CD4-positive, alpha-beta T cell (primary cell): ENCODE results near the gene ADM2. TPM values are rescaled to one million over a fixed set of nuclear protein-coding genes. Genes with fewer than 3 reads are reported as not detected.
A peak's percentile ranks its signal among the peaks of the same experiment; 100 is the strongest.

Experiments
- ATAC-seq: fragments of 200-7000 bp; cut with Tn5 transposase; one replicate; pipeline ENCODE4 v1.10.0; 2022; ENCODE audit warnings: mild to moderate bottlenecking; ENCODE audit not compliant: poor library complexity
- CTCF ChIA-PET: fragments of 350-600 bp; sonication (Branson Sonifier 250); formaldehyde crosslinking; loops from one replicate; lab custom pipeline; 2021; ENCODE audit warnings: antibody characterized with exemption, inconsistent platforms; lab: Charles Lee
- POLR2A ChIA-PET: fragments of 350-600 bp; sonication (Branson Sonifier 250); formaldehyde crosslinking; loops from one replicate; lab custom pipeline; 2021; ENCODE audit warnings: antibody characterized with exemption, inconsistent platforms; lab: Charles Lee
- DNase-seq, 14 experiments: peaks; one replicate each; pipeline ENCODE4 v3.0.0-alpha.2; 2013 to 2020; ENCODE audit warnings: mixed read lengths in 2 of 14
- H3K27ac ChIP-seq, 2 donors: one replicate each; pipeline versions ENCODE4 v1.5.1 to v1.7.0; 2013; ENCODE audit warnings: low read length in 2 of 2, low read depth in 1 of 2, mild to moderate bottlenecking in 1 of 2
- H3K27me3 ChIP-seq, 2 experiments: 1 replicate in 1 of 2; 2 replicates in 1 of 2; pipeline versions ENCODE4 v1.6.1 to v1.7.0; 2013; ENCODE audit warnings: low read length in 2 of 2, control low read depth in 1 of 2, mild to moderate bottlenecking in 1 of 2, moderate library complexity in 1 of 2; ENCODE audit not compliant: insufficient read depth in 2 of 2, control insufficient read depth in 1 of 2
- H3K36me3 ChIP-seq: one replicate; pipeline ENCODE4 v1.6.1; 2013; ENCODE audit warnings: low read length, control low read depth; ENCODE audit not compliant: insufficient read depth
- H3K4me1 ChIP-seq: one replicate; pipeline ENCODE4 v1.6.1; 2013; ENCODE audit warnings: low read length, control low read depth; ENCODE audit not compliant: insufficient read depth
- H3K4me3 ChIP-seq: one replicate; pipeline ENCODE4 v1.5.1; 2013; ENCODE audit warnings: mild to moderate bottlenecking, low read length, moderate library complexity
- H3K9me3 ChIP-seq, 2 experiments: 1 replicate in 1 of 2; 2 replicates in 1 of 2; pipeline versions ENCODE4 v1.6.1 to v1.7.0; 2013; ENCODE audit warnings: low read length in 2 of 2, mild to moderate bottlenecking in 2 of 2, control low read depth in 1 of 2, moderate library complexity in 1 of 2; ENCODE audit not compliant: control insufficient read depth in 1 of 2, insufficient read depth in 1 of 2
- H3K27ac Mint-ChIP-seq: one replicate; pipeline ENCODE4 v1.8.0; 2020; ENCODE audit warnings: mixed read lengths
- H3K27me3 Mint-ChIP-seq: one replicate; pipeline ENCODE4 v1.8.0; 2021; ENCODE audit warnings: mixed read lengths
- H3K36me3 Mint-ChIP-seq: one replicate; pipeline ENCODE4 v1.8.0; 2021; ENCODE audit warnings: low read depth, mixed read lengths
- H3K4me1 Mint-ChIP-seq: one replicate; pipeline ENCODE4 v1.8.0; 2021; ENCODE audit warnings: low read depth, mixed read lengths
- H3K4me3 Mint-ChIP-seq: one replicate; pipeline ENCODE4 v1.8.0; 2020; ENCODE audit warnings: mild to moderate bottlenecking, mixed read lengths
- H3K9me3 Mint-ChIP-seq: one replicate; pipeline ENCODE4 v1.8.0; 2020; ENCODE audit warnings: mixed read lengths
- intact Hi-C, 2 experiments: fragments of 100-400 bp; cut with DNase I in 1 of 2; cut with micrococcal nuclease in 1 of 2; formaldehyde crosslinking; loops; one replicate each; pipeline versions ENCODE4 v1.15.1 to v1.9.0; 2023 to 2025; cut with DNase I, micrococcal nuclease
- total RNA-seq, 174 experiments: library from RNA in 2 of 174; stranded (reverse) in 2 of 174; gene quantifications; one replicate each; pipeline ENCODE4 v1.2.3 and lab custom pipeline; 2021 to 2026
- TF ChIP-seq, protein P1 (sequence below): fragments of 200-600 bp; IDR thresholded peaks from one replicate; pipeline ENCODE4 v1.8.0; 2022; ENCODE audit warnings: antibody characterized with exemption, mild to moderate bottlenecking

The ADM2 gene
- total RNA-seq, 2 experiments from 2014 or later: 1.1 to 1.6 TPM

DNA sequence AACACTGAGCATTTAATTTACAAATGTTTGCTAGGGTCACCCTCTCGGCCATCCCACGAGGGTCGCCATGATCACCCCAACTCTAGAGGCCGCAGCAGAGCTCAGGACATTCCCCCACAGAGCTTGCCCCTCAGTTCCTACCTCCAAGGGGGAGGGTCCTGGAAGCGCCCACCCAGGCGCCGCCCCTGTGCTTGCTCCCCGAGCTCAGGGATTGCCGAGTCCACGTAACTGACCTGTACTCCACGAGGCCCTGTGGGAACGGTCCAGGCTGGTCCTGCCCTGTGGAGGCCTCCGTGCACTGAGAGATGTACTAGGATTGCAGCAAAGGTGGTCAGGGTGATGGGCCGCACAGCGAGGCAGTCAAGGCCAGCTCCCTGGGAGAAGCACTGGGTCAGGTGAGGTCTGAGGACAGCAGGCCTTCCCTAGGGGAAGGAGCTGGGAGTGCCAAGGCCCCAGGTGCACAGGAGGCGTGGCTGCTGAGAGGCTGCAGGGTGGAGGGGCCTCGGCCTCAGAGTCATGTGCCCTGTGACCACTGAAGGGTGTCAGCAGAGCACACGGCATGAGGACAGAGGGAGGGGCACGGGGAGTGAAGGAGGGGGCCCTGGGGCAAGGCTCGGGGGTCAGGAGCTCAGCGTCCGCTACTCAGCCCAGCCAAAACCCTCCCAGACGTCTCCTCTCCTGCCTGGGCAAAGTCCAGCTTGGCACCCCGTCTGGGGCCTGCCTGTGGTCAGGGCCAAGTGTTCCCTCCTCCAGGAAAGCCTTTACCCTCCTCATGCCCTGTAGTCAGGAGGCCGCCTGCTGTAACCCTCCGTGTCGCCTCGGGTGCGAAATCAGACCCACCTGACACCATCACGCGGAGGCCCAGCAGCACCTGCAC is 2.9 kb downstream of the ADM2 start:
- Histone ChIP-seq H3K4me3 (no peak overlapping the region), H3K36me3 (no peaks in the 10 kb centered on the region), H3K27ac (no peak overlapping the region), H3K27me3 (peaks cover 0 to 2% of the 10 kb centered on the region in 2 experiments), H3K9me3 (no peaks in the 10 kb centered on the region), H3K4me1 (peaks cover 19% of the 10 kb centered on the region)
- Mint-ChIP-seq H3K27ac (no peak overlapping the region), H3K4me3 (no peak overlapping the region), H3K9me3 (no peaks in the 10 kb centered on the region), H3K4me1 (peaks cover 13% of the 10 kb centered on the region), H3K36me3 (no peaks in the 10 kb centered on the region), H3K27me3 (no peaks in the 10 kb centered on the region)
- ChIA-PET CTCF (interaction anchor here (0.6 kb wide), 1 partner anchor 208 kb away, joined by 3 read pairs; no protein-coding TSS in a partner anchor), POLR2A (no interaction called here)
- intact Hi-C loops: no loop called here
- DNase-seq: no peak
- ATAC-seq: no peak
- TF ChIP-seq, protein P1, sequence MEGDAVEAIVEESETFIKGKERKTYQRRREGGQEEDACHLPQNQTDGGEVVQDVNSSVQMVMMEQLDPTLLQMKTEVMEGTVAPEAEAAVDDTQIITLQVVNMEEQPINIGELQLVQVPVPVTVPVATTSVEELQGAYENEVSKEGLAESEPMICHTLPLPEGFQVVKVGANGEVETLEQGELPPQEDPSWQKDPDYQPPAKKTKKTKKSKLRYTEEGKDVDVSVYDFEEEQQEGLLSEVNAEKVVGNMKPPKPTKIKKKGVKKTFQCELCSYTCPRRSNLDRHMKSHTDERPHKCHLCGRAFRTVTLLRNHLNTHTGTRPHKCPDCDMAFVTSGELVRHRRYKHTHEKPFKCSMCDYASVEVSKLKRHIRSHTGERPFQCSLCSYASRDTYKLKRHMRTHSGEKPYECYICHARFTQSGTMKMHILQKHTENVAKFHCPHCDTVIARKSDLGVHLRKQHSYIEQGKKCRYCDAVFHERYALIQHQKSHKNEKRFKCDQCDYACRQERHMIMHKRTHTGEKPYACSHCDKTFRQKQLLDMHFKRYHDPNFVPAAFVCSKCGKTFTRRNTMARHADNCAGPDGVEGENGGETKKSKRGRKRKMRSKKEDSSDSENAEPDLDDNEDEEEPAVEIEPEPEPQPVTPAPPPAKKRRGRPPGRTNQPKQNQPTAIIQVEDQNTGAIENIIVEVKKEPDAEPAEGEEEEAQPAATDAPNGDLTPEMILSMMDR: no peak

DNA sequence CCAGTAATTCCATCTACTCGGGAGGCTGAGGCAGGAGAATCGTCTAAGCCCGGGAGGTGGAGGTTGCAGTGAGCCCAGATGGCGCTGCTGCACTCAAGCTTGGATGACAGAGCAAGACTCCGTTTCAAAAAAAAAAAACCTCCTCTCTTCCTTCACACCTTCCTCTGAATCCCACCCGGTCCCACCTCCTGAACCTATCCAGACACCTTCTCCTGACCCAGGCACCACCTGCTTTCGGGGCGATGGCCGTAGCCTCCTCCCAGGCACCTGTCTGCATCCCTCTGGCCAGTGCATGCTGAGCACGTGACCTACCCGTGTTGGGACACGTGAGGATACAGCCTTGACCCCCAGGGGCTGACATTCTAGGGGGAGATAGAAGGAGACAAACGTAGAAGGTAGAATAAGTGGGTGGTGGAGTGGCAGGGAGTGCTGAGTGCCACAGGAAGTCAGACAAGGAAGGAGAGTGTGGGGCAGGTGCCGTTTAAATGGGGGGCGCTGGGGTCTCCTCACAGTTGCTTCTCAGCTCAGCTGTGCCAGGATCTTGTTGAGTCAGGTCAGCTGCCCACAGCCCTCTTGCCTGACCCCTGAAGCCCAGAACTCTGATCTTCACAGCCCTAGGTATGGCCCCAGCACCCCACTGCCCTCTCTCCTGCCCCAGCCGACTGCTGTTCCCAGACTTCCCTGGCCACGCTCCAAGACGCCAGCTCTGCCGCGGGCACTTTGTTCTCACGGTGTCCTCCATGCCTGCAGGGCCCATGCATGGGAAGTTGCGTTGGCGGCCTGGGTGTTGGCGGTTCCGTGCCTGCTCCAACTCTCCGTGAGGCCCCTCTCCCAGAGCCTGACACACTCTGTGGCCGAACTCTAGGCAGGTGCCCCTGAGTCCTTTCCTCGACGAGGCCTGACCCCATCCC is 4.1 kb downstream of the ADM2 start:
- Histone ChIP-seq H3K27me3 (peaks cover 0 to 2% of the 10 kb centered on the region in 2 experiments), H3K27ac (no peak overlapping the region), H3K4me1 (peaks cover 20% of the 10 kb centered on the region), H3K36me3 (no peaks in the 10 kb centered on the region), H3K4me3 (no peak overlapping the region), H3K9me3 (no peaks in the 10 kb centered on the region)
- CTCF ChIA-PET: interaction anchor here (0.6 kb wide), 1 partner anchor 209 kb away, joined by 3 read pairs; no protein-coding TSS in a partner anchor
- Mint-ChIP-seq H3K4me3 (peak overlapping the region; percentile 59), H3K9me3 (no peaks in the 10 kb centered on the region), H3K27ac (no peak overlapping the region), H3K4me1 (peaks cover 5% of the 10 kb centered on the region), H3K36me3 (no peaks in the 10 kb centered on the region), H3K27me3 (no peaks in the 10 kb centered on the region)
- TF ChIP-seq, protein P1: no peak
- intact Hi-C loops: no loop called here
- POLR2A ChIA-PET: no interaction called here
- ATAC-seq: no peak
- no peak for DNase-seq

DNA sequence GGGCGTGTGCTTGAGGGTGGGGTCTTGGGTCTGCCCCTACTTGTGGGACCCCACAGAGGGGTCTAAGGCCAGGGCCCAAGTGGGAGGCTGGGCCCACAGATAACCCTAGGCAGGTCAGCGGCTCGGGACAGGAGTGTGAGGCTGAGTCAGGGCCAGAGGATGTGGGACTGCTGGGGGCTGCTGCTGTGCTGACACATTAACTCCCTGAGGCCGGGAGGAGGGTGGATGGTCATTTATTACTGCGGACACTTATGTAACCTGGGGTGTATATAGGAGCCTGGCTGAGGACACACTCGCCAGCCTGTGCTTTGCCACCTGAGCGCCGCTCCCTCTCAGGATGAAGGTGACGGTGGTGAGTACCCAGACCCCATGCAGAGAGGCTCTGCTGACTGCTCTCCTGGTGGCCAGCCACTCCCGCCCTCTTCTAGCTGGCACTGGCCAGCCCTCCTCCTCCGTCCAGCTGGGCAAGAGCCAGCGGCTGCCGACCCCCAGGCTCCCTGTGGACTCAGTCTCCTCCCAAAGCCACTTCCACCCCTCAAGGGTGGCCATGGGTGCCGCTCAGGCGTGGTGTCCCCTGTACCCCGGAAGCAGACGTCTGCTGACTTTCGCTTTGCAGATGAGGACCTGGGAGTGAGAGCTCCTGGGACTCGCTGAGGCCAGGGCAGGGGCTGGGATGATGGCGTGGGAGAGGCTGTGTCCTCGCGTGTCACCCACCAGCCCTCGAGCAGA is 5.4 kb downstream of the ADM2 start, which contains the start of gene MIOX:
Gene MIOX, plus strand, starts transcription at position 299 of the 729 bp plus-strand sequence. Its CDS starts 39 bp downstream, at position 338.
- ATAC-seq: no peak
- no peak within 1 kb of the TSS for H3K27ac Mint-ChIP-seq

More for the DNA sequence above, 5.4 kb downstream of the ADM2 start, which contains the start of gene MIOX:
- Histone ChIP-seq H3K27ac (no peak within 1 kb of the TSS), H3K4me3 (no peak within 1 kb of the TSS), H3K27me3 (peaks cover 0 to 2% of the 10 kb centered on the region in 2 experiments), H3K4me1 (peaks cover 23% of the 10 kb centered on the region), H3K9me3 (no peaks in the 10 kb centered on the region), H3K36me3 (no peaks in the 10 kb centered on the region)
- intact Hi-C loops: no loop called here
- H3K4me1 Mint-ChIP-seq: peaks cover 12% of the 10 kb centered on the region
- no peaks in the 10 kb centered on the region for H3K27me3 Mint-ChIP-seq
- no peak for DNase-seq
- ChIA-PET POLR2A (no interaction called here), CTCF (no interaction called here)
- H3K36me3 Mint-ChIP-seq: no peaks in the 10 kb centered on the region
- H3K4me3 Mint-ChIP-seq: peak within 1 kb of the TSS; percentile 59
- no peaks in the 10 kb centered on the region for H3K9me3 Mint-ChIP-seq
- TF ChIP-seq, protein P1: no peak
